H9 (cell line): ENCODE measurements around the gene BABAM1. TPM values are rescaled to one million over a fixed set of nuclear protein-coding genes. Genes with fewer than 3 reads are reported as not detected.
A peak's percentile ranks its signal among the peaks of the same experiment; 100 is the strongest.
"Not testable (repeated sequence)": the region's sequence is repeated elsewhere in the genome, so short reads cannot be mapped to it uniquely, and the experiment has no call there.

Experiments
- DNase-seq: peaks from one replicate; pipeline ENCODE4 v3.0.0-alpha.2; 2017
- H2AFZ ChIP-seq: one replicate; pipeline ENCODE4 v1.6.1; 2013; ENCODE audit warnings: mild to moderate bottlenecking, low read length, control low read depth, moderate library complexity
- H2AK5ac ChIP-seq: 2 replicates; pipeline ENCODE4 v1.6.1; 2013; ENCODE audit warnings: low read length, control low read depth, mixed read lengths; ENCODE audit not compliant: insufficient read length
- H2BK120ac ChIP-seq: one replicate; pipeline ENCODE4 v1.6.1; 2013; ENCODE audit warnings: low read depth, mild to moderate bottlenecking, low read length, control low read depth, inconsistent platforms; ENCODE audit not compliant: poor library complexity, severe bottlenecking
- H2BK12ac ChIP-seq: 2 replicates; pipeline ENCODE4 v1.6.1; 2013; ENCODE audit warnings: low read length, control low read depth, mixed read lengths, low read depth; ENCODE audit not compliant: insufficient read length
- H2BK15ac ChIP-seq: 2 replicates; pipeline ENCODE4 v1.6.1; 2013; ENCODE audit warnings: low read depth, low read length, control low read depth
- H2BK20ac ChIP-seq: one replicate; pipeline ENCODE4 v1.6.1; 2013; ENCODE audit warnings: low read depth, mild to moderate bottlenecking, low read length, control low read depth, inconsistent platforms; ENCODE audit not compliant: poor library complexity, severe bottlenecking
- H2BK5ac ChIP-seq: 2 replicates; pipeline ENCODE4 v1.6.1; 2013; ENCODE audit warnings: low read length, control low read depth, mixed read lengths; ENCODE audit not compliant: insufficient read length
- H3K14ac ChIP-seq: 2 replicates; pipeline ENCODE4 v1.6.1; 2013; ENCODE audit warnings: low read length, control low read depth; ENCODE audit not compliant: insufficient read depth
- H3K18ac ChIP-seq: 2 replicates; pipeline ENCODE4 v1.6.1; 2013; ENCODE audit warnings: low read depth, mild to moderate bottlenecking, mixed read lengths, low read length, control low read depth; ENCODE audit not compliant: insufficient read length
- H3K23ac ChIP-seq: 2 replicates; pipeline ENCODE4 v1.6.1; 2013; ENCODE audit warnings: low read length, control low read depth, mixed read lengths, low read depth; ENCODE audit not compliant: insufficient read length
- H3K23me2 ChIP-seq: 2 replicates; pipeline ENCODE4 v1.6.1; 2013; ENCODE audit warnings: low read depth, mild to moderate bottlenecking, mixed read lengths, low read length, control low read depth; ENCODE audit not compliant: insufficient read length, poor library complexity, severe bottlenecking
- H3K27ac ChIP-seq: 2 replicates; pipeline ENCODE4 v1.5.1; 2013; ENCODE audit warnings: low read length, control low read depth, mixed read lengths, low read depth; ENCODE audit not compliant: insufficient read length
- H3K27me3 ChIP-seq: 2 replicates; pipeline ENCODE4 v1.6.1; 2013; ENCODE audit warnings: low read length, control low read depth, inconsistent platforms; ENCODE audit not compliant: insufficient read depth
- H3K4ac ChIP-seq: 2 replicates; pipeline ENCODE4 v1.6.1; 2013; ENCODE audit warnings: low read depth, mild to moderate bottlenecking, control low read depth, inconsistent platforms, low read length, moderate library complexity
- H3K4me1 ChIP-seq: 2 replicates; pipeline ENCODE4 v1.6.1; 2013; ENCODE audit warnings: low read length, control low read depth, inconsistent platforms; ENCODE audit not compliant: insufficient read depth
- H3K4me2 ChIP-seq: 2 replicates; pipeline ENCODE4 v1.6.1; 2013; ENCODE audit warnings: low read length, control low read depth, mixed read lengths; ENCODE audit not compliant: insufficient read length, insufficient read depth
- H3K56ac ChIP-seq: 2 replicates; pipeline ENCODE4 v1.6.1; 2013; ENCODE audit warnings: low read depth, mild to moderate bottlenecking, mixed read lengths, low read length, control low read depth; ENCODE audit not compliant: insufficient read length
- H3K79me1 ChIP-seq: 2 replicates; pipeline ENCODE4 v1.6.1; 2013; ENCODE audit warnings: low read depth, mild to moderate bottlenecking, moderate library complexity, low read length, control low read depth, inconsistent platforms; ENCODE audit not compliant: insufficient read depth, poor library complexity, severe bottlenecking
- H3K79me2 ChIP-seq: 2 replicates; pipeline ENCODE4 v1.6.1; 2013; ENCODE audit warnings: low read length, control low read depth, inconsistent platforms; ENCODE audit not compliant: insufficient read depth
- H3K9ac ChIP-seq: 2 replicates; pipeline ENCODE4 v1.6.1; 2013; ENCODE audit warnings: low read length, control low read depth, mixed read lengths; ENCODE audit not compliant: insufficient read length; ENCODE audit errors: extremely low read depth
- H3K9me3 ChIP-seq: one replicate; pipeline ENCODE4 v1.6.1; 2013; ENCODE audit warnings: low read depth, low read length, inconsistent platforms; ENCODE audit not compliant: control insufficient read depth
- H3T11ph ChIP-seq: one replicate; pipeline ENCODE4 v1.6.1; 2013; ENCODE audit warnings: mild to moderate bottlenecking, low read length, control low read depth, inconsistent platforms
- H4K20me1 ChIP-seq: one replicate; pipeline ENCODE4 v1.6.1; 2013; ENCODE audit not compliant: control insufficient read depth, insufficient read length, insufficient read depth
- H4K5ac ChIP-seq: 2 replicates; pipeline ENCODE4 v1.6.1; 2013; ENCODE audit warnings: low read depth, mild to moderate bottlenecking, mixed read lengths, low read length, control low read depth; ENCODE audit not compliant: insufficient read length
- H4K8ac ChIP-seq: replicated peaks from 2 replicates; pipeline ENCODE4 v1.6.1; 2013; ENCODE audit warnings: low read length, control low read depth, mixed read lengths, low read depth; ENCODE audit not compliant: insufficient read length
- H4K91ac ChIP-seq: 2 replicates; pipeline ENCODE4 v1.6.1; 2013; ENCODE audit warnings: low read depth, mild to moderate bottlenecking, moderate library complexity, mixed read lengths, low read length, control low read depth; ENCODE audit not compliant: insufficient read length
- H3K27ac Mint-ChIP-seq, 3 experiments: 2 replicates in 2 of 3; 3 replicates in 1 of 3; pipeline ENCODE4 v1.8.0; 2020 to 2021; ENCODE audit warnings: mixed read lengths in 3 of 3, mild to moderate bottlenecking in 1 of 3, moderate library complexity in 1 of 3
- H3K27me3 Mint-ChIP-seq: 2 replicates; pipeline ENCODE4 v1.8.0; 2021; ENCODE audit warnings: low read depth, mild to moderate bottlenecking, moderate library complexity, mixed read lengths
- H3K36me3 Mint-ChIP-seq, 3 experiments: 2 replicates in 2 of 3; 3 replicates in 1 of 3; pipeline ENCODE4 v1.8.0; 2020 to 2021; ENCODE audit warnings: low read depth in 3 of 3, mixed read lengths in 3 of 3; ENCODE audit not compliant: insufficient read depth in 1 of 3
- H3K4me1 Mint-ChIP-seq, 2 experiments: 2 replicates each; pipeline ENCODE4 v1.8.0; 2020; ENCODE audit warnings: mixed read lengths in 2 of 2
- H3K4me3 Mint-ChIP-seq, 2 experiments: 2 replicates in 1 of 2; 3 replicates in 1 of 2; pipeline ENCODE4 v1.8.0; 2020 to 2021; ENCODE audit warnings: mild to moderate bottlenecking in 2 of 2, mixed read lengths in 2 of 2, moderate library complexity in 1 of 2
- H3K9me3 Mint-ChIP-seq, 2 experiments: 2 replicates in 1 of 2; 3 replicates in 1 of 2; pipeline ENCODE4 v1.8.0; 2020; ENCODE audit warnings: mild to moderate bottlenecking in 2 of 2, mixed read lengths in 2 of 2, moderate library complexity in 1 of 2
- CTCF ChIP-seq: fragments of 200-600 bp; sonication (generic); conservative IDR thresholded peaks from 3 replicates; pipeline ENCODE4 v1.8.0; 2021; ENCODE audit warnings: antibody characterized with exemption, mild to moderate bottlenecking
- WGBS: extraction: QIAGEN DNeasy Blood & Tissue Kit; methylation state at CpG from one replicate; pipeline ENCODE4 v1.1.7; 2013; ENCODE audit warnings: missing lambda C conversion rate, low lambda C conversion rate, mixed read lengths; ENCODE audit not compliant: insufficient read length; ENCODE audit errors: extremely low coverage; 5-methylcytosine and 5-hydroxymethylcytosine counted together
- total RNA-seq: library from RNA; stranded (reverse); gene quantifications from 2 replicates; pipeline ENCODE4 v1.2.1, GENCODE V29; 2021

The BABAM1 gene
- total RNA-seq, 1 experiment from 2014 or later, result 130 TPM

GRCh38 chr19:17294051-17294891 is 27.0 kb downstream of the BABAM1 start:
- no CpG with 5 or more reads among the region's 48 CpGs for WGBS
- Histone ChIP-seq H3K27me3 (no peaks in the 10 kb centered on the region), H4K20me1 (no peaks in the 10 kb centered on the region), H2BK120ac (no peak overlapping the region), H3K56ac (no peak overlapping the region), H2BK20ac (no peak overlapping the region), H2AK5ac (no peak overlapping the region), H3K4me1 (no peaks in the 10 kb centered on the region; the same call in 1 of the 2 replicates), H4K5ac (no peak overlapping the region), H3K18ac (no peak overlapping the region), H3K79me2 (no peaks in the 10 kb centered on the region), H3K9ac (no peak overlapping the region), H3K4me2 (peak overlapping the region; percentile 78), H3K23me2 (no peaks in the 10 kb centered on the region), H3K23ac (no peak overlapping the region), H4K8ac (no peak overlapping the region), H3T11ph (no peak overlapping the region), H4K91ac (no peak overlapping the region), H2AFZ (no peak overlapping the region), H3K14ac (no peak overlapping the region), H2BK15ac (no peak overlapping the region), H3K9me3 (no peaks in the 10 kb centered on the region), H3K27ac (no peak overlapping the region), H2BK5ac (no peak overlapping the region), H3K79me1 (no peaks in the 10 kb centered on the region), H3K4ac (no peak overlapping the region), H2BK12ac (no peak overlapping the region)
- Mint-ChIP-seq H3K27me3 (peaks cover 2% of the 10 kb centered on the region; the same call in 1 of the 2 replicates), H3K27ac (peak overlapping the region in 1 of 3 experiments; percentile 89; a peak in 1 of 7 replicates), H3K4me1 (peaks cover 5 to 21% of the 10 kb centered on the region in 2 experiments; a peak in 2 of 4 replicates), H3K36me3 (peaks cover 20 to 24% (median 21%) of the 10 kb centered on the region in 3 experiments), H3K4me3 (peak overlapping the region; percentile 80 to 89), H3K9me3 (peaks cover 4% of the 10 kb centered on the region in 2 experiments; a peak in 3 of 5 replicates)
- peak; percentile 88 for DNase-seq
- no peak for TF ChIP-seq CTCF

GRCh38 chr19:17295551-17295950 is 28.3 kb downstream of the BABAM1 start:
- not testable (repeated sequence) for H3K9me3 Mint-ChIP-seq, H3K56ac ChIP-seq, H3K23me2 ChIP-seq, H2BK15ac ChIP-seq, H3K4me3 Mint-ChIP-seq, H4K20me1 ChIP-seq, H2AK5ac ChIP-seq, H4K8ac ChIP-seq, H3K9me3 ChIP-seq, H3K9ac ChIP-seq, H3K79me1 ChIP-seq, H3K4ac ChIP-seq, H2BK5ac ChIP-seq, H2BK20ac ChIP-seq, H4K91ac ChIP-seq, H3K4me2 ChIP-seq, DNase-seq, H3T11ph ChIP-seq, H2BK120ac ChIP-seq, H3K27me3 Mint-ChIP-seq, H3K27me3 ChIP-seq, H3K79me2 ChIP-seq, H3K18ac ChIP-seq, H3K23ac ChIP-seq, H3K14ac ChIP-seq, H3K4me1 ChIP-seq, H2BK12ac ChIP-seq, H3K27ac ChIP-seq, H3K27ac Mint-ChIP-seq, H4K5ac ChIP-seq, H2AFZ ChIP-seq
- Mint-ChIP-seq H3K4me1 (peaks cover 5 to 17% of the 10 kb centered on the region in 2 experiments; a peak in 2 of 4 replicates), H3K36me3 (peaks cover 20 to 28% (median 21%) of the 10 kb centered on the region in 3 experiments)
- no CpG with 5 or more reads among the region's 6 CpGs for WGBS
